ENCODE results near the gene LLGL1. TPM values are rescaled to one million over a fixed set of nuclear protein-coding genes. Genes with fewer than 3 reads are reported as not detected.

Gene LLGL1
- total RNA-seq, 1 experiment from 2014 or later: 44.3 TPM

GRCh38 chr17:18217412-18218015 is 7.9 kb upstream of the LLGL1 start:
- intact Hi-C loops (cut with micrococcal nuclease): loop anchor here (5.0 kb wide), 1 partner anchor 75 kb away; no protein-coding TSS in a partner anchor
- Histone ChIP-seq H3K4me1 (ENCODE audit: control insufficient read depth in 1 of 2, insufficient read depth in 2 of 2, low read length in 2 of 2) (peaks cover 21 to 34% of the 10 kb centered on the region in 2 experiments), H2AFZ (ENCODE audit: low read depth, low read length, poor library complexity, severe bottlenecking) (no peak overlapping the region), H3K9ac (ENCODE audit: low read length) (no peak overlapping the region), H3K9me2 (ENCODE audit: insufficient read depth) (no peaks in the 10 kb centered on the region), H3K27ac (ENCODE audit: low read depth, low read length) (no peak overlapping the region), H3K27me3 (ENCODE audit: insufficient read depth, low read length) (no peaks in the 10 kb centered on the region), H3K36me3 (ENCODE audit: control insufficient read depth in 1 of 2, insufficient read depth in 2 of 2, low read length in 2 of 2) (no peaks in the 10 kb centered on the region), H3K9me3 (ENCODE audit: control insufficient read depth in 1 of 2, insufficient read depth in 1 of 2, low read depth in 1 of 2, low read length in 2 of 2) (no peaks in the 10 kb centered on the region), H3K4me2 (ENCODE audit: low read length) (no peak overlapping the region), H4K20me1 (ENCODE audit: insufficient read depth) (no peaks in the 10 kb centered on the region), H3K79me2 (ENCODE audit: insufficient read depth, low read length) (no peaks in the 10 kb centered on the region), H3K4me3 (replicated peaks in 1 of 2; ENCODE audit: low read depth in 1 of 2, low read length in 2 of 2) (no peak overlapping the region)
- ChIA-PET POLR2A (no interaction called here), RAD21 (ENCODE audit: low non-redundant PET in 1 of 2, low total read pairs in 2 of 2, uncharacterized antibody in 2 of 2, unreplicated experiment in 2 of 2) (interaction anchor here in 1 of 2 experiments (0.6 kb wide), 1 partner anchor 92 kb away, joined by 3 read pairs; no protein-coding TSS in a partner anchor), CTCF (interaction anchor here (0.6 to 1.3 kb wide), 6 partner anchors 13 to 108 kb away, joined by 3 to 7 read pairs (median 6); partner anchors contain the start of gene ALKBH5)
- DNase-seq (ENCODE audit: low read depth, low spot score): peak; percentile 23
- ATAC-seq: peak; percentile 87
- no TSS peak for BruUV-seq (replicated peaks)
- TF ChIP-seq RAD21 (IDR thresholded peaks at IDR 0.05; ENCODE audit: low read depth): peak; percentile 87
- TF ChIP-seq, protein P1, sequence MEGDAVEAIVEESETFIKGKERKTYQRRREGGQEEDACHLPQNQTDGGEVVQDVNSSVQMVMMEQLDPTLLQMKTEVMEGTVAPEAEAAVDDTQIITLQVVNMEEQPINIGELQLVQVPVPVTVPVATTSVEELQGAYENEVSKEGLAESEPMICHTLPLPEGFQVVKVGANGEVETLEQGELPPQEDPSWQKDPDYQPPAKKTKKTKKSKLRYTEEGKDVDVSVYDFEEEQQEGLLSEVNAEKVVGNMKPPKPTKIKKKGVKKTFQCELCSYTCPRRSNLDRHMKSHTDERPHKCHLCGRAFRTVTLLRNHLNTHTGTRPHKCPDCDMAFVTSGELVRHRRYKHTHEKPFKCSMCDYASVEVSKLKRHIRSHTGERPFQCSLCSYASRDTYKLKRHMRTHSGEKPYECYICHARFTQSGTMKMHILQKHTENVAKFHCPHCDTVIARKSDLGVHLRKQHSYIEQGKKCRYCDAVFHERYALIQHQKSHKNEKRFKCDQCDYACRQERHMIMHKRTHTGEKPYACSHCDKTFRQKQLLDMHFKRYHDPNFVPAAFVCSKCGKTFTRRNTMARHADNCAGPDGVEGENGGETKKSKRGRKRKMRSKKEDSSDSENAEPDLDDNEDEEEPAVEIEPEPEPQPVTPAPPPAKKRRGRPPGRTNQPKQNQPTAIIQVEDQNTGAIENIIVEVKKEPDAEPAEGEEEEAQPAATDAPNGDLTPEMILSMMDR (IDR thresholded peaks at IDR 0.05 in 2 of 3, conservative IDR thresholded peaks at IDR 0.05 in 1 of 3; ENCODE audit: borderline replicate concordance in 1 of 3, insufficient read depth in 1 of 3, low read depth in 2 of 3, low read length in 2 of 3): peak; percentile 74 to 98 (median 94)
- no peak for TF ChIP-seq JUND (IDR thresholded peaks at IDR 0.05)

- Histone ChIP-seq H3K9me2 (ENCODE audit: insufficient read depth) (no peaks in the 10 kb centered on the region), H3K9me3 (ENCODE audit: control insufficient read depth in 1 of 2, insufficient read depth in 1 of 2, low read depth in 1 of 2, low read length in 2 of 2) (no peaks in the 10 kb centered on the region), H4K20me1 (ENCODE audit: insufficient read depth) (no peaks in the 10 kb centered on the region), H3K79me2 (ENCODE audit: insufficient read depth, low read length) (no peaks in the 10 kb centered on the region), H3K4me3 (replicated peaks in 1 of 2; ENCODE audit: low read depth in 1 of 2, low read length in 2 of 2) (no peak overlapping the region), H2AFZ (ENCODE audit: low read depth, low read length, poor library complexity, severe bottlenecking) (no peak overlapping the region), H3K27me3 (ENCODE audit: insufficient read depth, low read length) (no peaks in the 10 kb centered on the region), H3K9ac (ENCODE audit: low read length) (no peak overlapping the region), H3K36me3 (ENCODE audit: control insufficient read depth in 1 of 2, insufficient read depth in 2 of 2, low read length in 2 of 2) (no peaks in the 10 kb centered on the region), H3K4me1 (ENCODE audit: control insufficient read depth in 1 of 2, insufficient read depth in 2 of 2, low read length in 2 of 2) (peaks cover 21 to 34% of the 10 kb centered on the region in 2 experiments), H3K27ac (ENCODE audit: low read depth, low read length) (no peak overlapping the region), H3K4me2 (ENCODE audit: low read length) (peak overlapping the region; percentile 16; the same call in 1 of the 2 replicates)
- no peak for ATAC-seq
- RAD21 ChIA-PET (ENCODE audit: low non-redundant PET in 1 of 2, low total read pairs in 2 of 2, uncharacterized antibody in 2 of 2, unreplicated experiment in 2 of 2): no interaction called here
- no peak for DNase-seq (ENCODE audit: low read depth, low spot score)
- CTCF ChIA-PET: interaction anchor here (1.2 kb wide), 1 partner anchor 35 kb away, joined by 3 read pairs; the partner anchor contains the start of gene ALKBH5
- BruUV-seq (replicated peaks): no TSS peak
- intact Hi-C loops (cut with micrococcal nuclease): loop anchor here (5.0 kb wide), 1 partner anchor 77 kb away; no protein-coding TSS in a partner anchor
- POLR2A ChIA-PET: no interaction called here
- TF ChIP-seq ZFX (IDR thresholded peaks at IDR 0.05) (no peak), JUND (IDR thresholded peaks at IDR 0.05) (no peak), CEBPB (IDR thresholded peaks at IDR 0.05; ENCODE audit: low read depth) (no peak), SIN3A (IDR thresholded peaks at IDR 0.05; ENCODE audit: low read depth) (no peak), SP1 (IDR thresholded peaks at IDR 0.05; ENCODE audit: low read depth) (no peak), EZH2 (IDR thresholded peaks at IDR 0.05) (no peak)
- TF ChIP-seq, protein P1 (IDR thresholded peaks at IDR 0.05 in 2 of 3, conservative IDR thresholded peaks at IDR 0.05 in 1 of 3; ENCODE audit: borderline replicate concordance in 1 of 3, insufficient read depth in 1 of 3, low read depth in 2 of 3, low read length in 2 of 3): no peak
- TF ChIP-seq, protein P2, sequence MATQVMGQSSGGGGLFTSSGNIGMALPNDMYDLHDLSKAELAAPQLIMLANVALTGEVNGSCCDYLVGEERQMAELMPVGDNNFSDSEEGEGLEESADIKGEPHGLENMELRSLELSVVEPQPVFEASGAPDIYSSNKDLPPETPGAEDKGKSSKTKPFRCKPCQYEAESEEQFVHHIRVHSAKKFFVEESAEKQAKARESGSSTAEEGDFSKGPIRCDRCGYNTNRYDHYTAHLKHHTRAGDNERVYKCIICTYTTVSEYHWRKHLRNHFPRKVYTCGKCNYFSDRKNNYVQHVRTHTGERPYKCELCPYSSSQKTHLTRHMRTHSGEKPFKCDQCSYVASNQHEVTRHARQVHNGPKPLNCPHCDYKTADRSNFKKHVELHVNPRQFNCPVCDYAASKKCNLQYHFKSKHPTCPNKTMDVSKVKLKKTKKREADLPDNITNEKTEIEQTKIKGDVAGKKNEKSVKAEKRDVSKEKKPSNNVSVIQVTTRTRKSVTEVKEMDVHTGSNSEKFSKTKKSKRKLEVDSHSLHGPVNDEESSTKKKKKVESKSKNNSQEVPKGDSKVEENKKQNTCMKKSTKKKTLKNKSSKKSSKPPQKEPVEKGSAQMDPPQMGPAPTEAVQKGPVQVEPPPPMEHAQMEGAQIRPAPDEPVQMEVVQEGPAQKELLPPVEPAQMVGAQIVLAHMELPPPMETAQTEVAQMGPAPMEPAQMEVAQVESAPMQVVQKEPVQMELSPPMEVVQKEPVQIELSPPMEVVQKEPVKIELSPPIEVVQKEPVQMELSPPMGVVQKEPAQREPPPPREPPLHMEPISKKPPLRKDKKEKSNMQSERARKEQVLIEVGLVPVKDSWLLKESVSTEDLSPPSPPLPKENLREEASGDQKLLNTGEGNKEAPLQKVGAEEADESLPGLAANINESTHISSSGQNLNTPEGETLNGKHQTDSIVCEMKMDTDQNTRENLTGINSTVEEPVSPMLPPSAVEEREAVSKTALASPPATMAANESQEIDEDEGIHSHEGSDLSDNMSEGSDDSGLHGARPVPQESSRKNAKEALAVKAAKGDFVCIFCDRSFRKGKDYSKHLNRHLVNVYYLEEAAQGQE (IDR thresholded peaks at IDR 0.05; ENCODE audit: low read depth): no peak
Measured at GRCh38 chr17:18218756-18219415, 6.5 kb upstream of the LLGL1 start.
